ENCODE results near the gene EME1.

Gene EME1

GRCh38 chr17:50348522-50349242 is 24.3 kb upstream of the EME1 start:
- DNase-seq, result no peak

- no peak for DNase-seq
These were observed 23.8 kb upstream of the EME1 start for GRCh38 chr17:50349243-50349600.

- DNase-seq, result no peak
These were observed 22.3 kb upstream of the EME1 start for GRCh38 chr17:50350733-50351132.

- DNase-seq, result no peak
These were observed 20.8 kb upstream of the EME1 start for GRCh38 chr17:50352072-50352692.

- no peak for DNase-seq
These were observed 20.1 kb upstream of the EME1 start for GRCh38 chr17:50352693-50353599.

GRCh38 chr17:50353600-50354195 is 19.3 kb upstream of the EME1 start:
- no peak for DNase-seq

GRCh38 chr17:50354198-50354597 is 18.8 kb upstream of the EME1 start:
- no peak for DNase-seq

GRCh38 chr17:50354776-50355175 is 18.3 kb upstream of the EME1 start:
- DNase-seq, result no peak

GRCh38 chr17:50355336-50355700 is 17.7 kb upstream of the EME1 start:
- DNase-seq, result no peak

- DNase-seq, result no peak
These were observed 17.2 kb upstream of the EME1 start for GRCh38 chr17:50355701-50356341.

GRCh38 chr17:50356418-50356817 is 16.6 kb upstream of the EME1 start:
- no peak for DNase-seq

- DNase-seq, result no peak
These were observed 16.0 kb upstream of the EME1 start for GRCh38 chr17:50356892-50357510.

GRCh38 chr17:50358177-50358576 is 14.9 kb upstream of the EME1 start:
- DNase-seq, result no peak

- DNase-seq, result no peak
These were observed 13.9 kb upstream of the EME1 start for GRCh38 chr17:50359005-50359699.

GRCh38 chr17:50359998-50360461 is 13.0 kb upstream of the EME1 start:
- DNase-seq, result no peak

- no peak for DNase-seq
These were observed 12.4 kb upstream of the EME1 start for GRCh38 chr17:50360486-50361115.

GRCh38 chr17:50361561-50362480 is 11.2 kb upstream of the EME1 start:
- peak; percentile 70 for DNase-seq

- DNase-seq, result no peak
These were observed 10.4 kb upstream of the EME1 start for GRCh38 chr17:50362661-50363060.

GRCh38 chr17:50363217-50364060 is 9.6 kb upstream of the EME1 start:
- no peak for DNase-seq
